Tibial artery (tissue), 4 donors: ENCODE results near the gene PLLP.

ENCODE experiments used
- DNase-seq, 2 donors: peaks; one replicate each; pipeline ENCODE4 v3.0.0-alpha.2; 2019
- H3K27ac ChIP-seq, 2 donors: fragments of 200-600 bp; sonication (generic) in 1 of 2; 1 replicate in 1 of 2; 2 replicates in 1 of 2; pipeline ENCODE4 v1.5.1; 2018 to 2019; ENCODE audit warnings: mild to moderate bottlenecking in 1 of 2
- H3K27me3 ChIP-seq, 2 donors: fragments of 200-600 bp; sonication (generic) in 1 of 2; one replicate each; pipeline versions ENCODE4 v1.5.1 to v1.6.0; 2016 to 2019
- H3K36me3 ChIP-seq, 3 donors: fragments of 200-600 bp; sonication (generic) in 2 of 3; one replicate each; pipeline ENCODE4 v1.5.1; 2016 to 2019; ENCODE audit warnings: mild to moderate bottlenecking in 2 of 3
- H3K4me1 ChIP-seq, 4 donors: fragments of 200-600 bp; sonication (generic) in 2 of 4; 1 replicate in 3 of 4; 2 replicates in 1 of 4; pipeline ENCODE4 v1.5.1; 2016 to 2019
- H3K4me3 ChIP-seq, 2 donors: fragments of 200-600 bp; sonication (generic) in 1 of 2; 1 replicate in 1 of 2; 2 replicates in 1 of 2; pipeline ENCODE4 v1.5.1; 2018 to 2019; ENCODE audit warnings: mild to moderate bottlenecking in 2 of 2
- H3K9me3 ChIP-seq, 3 donors: fragments of 200-600 bp; sonication (generic) in 1 of 3; one replicate each; pipeline ENCODE4 v1.5.1; 2016 to 2019
- CTCF ChIP-seq, 2 experiments: fragments of 200-600 bp in 1 of 2; fragments of 450-650 bp in 1 of 2; IDR thresholded peaks; one replicate each; pipeline ENCODE4 v1.5.1; 2017 to 2019; ENCODE audit warnings: antibody characterized with exemption in 2 of 2, mild to moderate bottlenecking in 1 of 2, moderate library complexity in 1 of 2
- intact Hi-C: fragments of 100-400 bp; cut with DNase I; formaldehyde crosslinking; loops from one replicate; pipeline ENCODE4 v1.15.0; 2023; ENCODE audit warnings: low total_unique reads

PLLP gene

GRCh38 chr16:57251352-57251751 lies 33.1 kb downstream of the PLLP start:
- no peak overlapping the region for H3K4me3 ChIP-seq
- H3K27ac ChIP-seq, result no peak overlapping the region
- no peak for DNase-seq
- no peaks in the 10 kb centered on the region for H3K9me3 ChIP-seq
- peaks cover 73 to 99% (median 79%) of the 10 kb centered on the region in 3 donors for H3K36me3 ChIP-seq
- no peak for TF ChIP-seq CTCF (IDR thresholded peaks at IDR 0.05)
- H3K27me3 ChIP-seq, result no peaks in the 10 kb centered on the region
- peaks cover 0 to 4% (median 2%) of the 10 kb centered on the region in 4 donors for H3K4me1 ChIP-seq
- intact Hi-C loops, result no loop called here

- Histone ChIP-seq H3K4me1 (peaks cover 0 to 18% (median 10%) of the 10 kb centered on the region in 4 donors), H3K27ac (peak overlapping the region; percentile 85 to 94), H3K4me3 (peak overlapping the region; percentile 68 to 74), H3K36me3 (peaks cover 29 to 41% (median 29%) of the 10 kb centered on the region in 3 donors), H3K27me3 (no peaks in the 10 kb centered on the region), H3K9me3 (no peaks in the 10 kb centered on the region)
- no peak for TF ChIP-seq CTCF (IDR thresholded peaks at IDR 0.05)
- peak in 1 of 2 donors; percentile 57 for DNase-seq
- intact Hi-C loops, result no loop called here
Observed at GRCh38 chr16:57245472-57246113, 38.9 kb downstream of the PLLP start.

- peak within 1 kb of the TSS; percentile 85 to 94 for H3K27ac ChIP-seq
- H3K4me3 ChIP-seq, result peak within 1 kb of the TSS; percentile 68 to 74
- H3K4me1 ChIP-seq, result peaks cover 0 to 18% (median 10%) of the 10 kb centered on the region in 4 donors
- peaks cover 22 to 41% (median 22%) of the 10 kb centered on the region in 3 donors for H3K36me3 ChIP-seq
- H3K9me3 ChIP-seq, result no peaks in the 10 kb centered on the region
- intact Hi-C loops, result no loop called here
- no peaks in the 10 kb centered on the region for H3K27me3 ChIP-seq
- TF ChIP-seq CTCF (IDR thresholded peaks at IDR 0.05), result peak in 1 of 2 experiments; percentile 21
- DNase-seq, result peak; percentile 99
Observed at GRCh38 chr16:57244767-57245471, 39.6 kb downstream of the PLLP start, which contains the start of gene ARL2BP. Gene ARL2BP, plus strand, starts transcription at chr16:57245259. Its CDS starts 109 bp downstream, at chr16:57245368.

GRCh38 chr16:57244463-57244766 lies 40.1 kb downstream of the PLLP start:
- intact Hi-C loops, result no loop called here
- H3K4me3 ChIP-seq, result peak overlapping the region; percentile 68 to 74
- H3K27ac ChIP-seq, result peak overlapping the region; percentile 85 to 94
- no peaks in the 10 kb centered on the region for H3K9me3 ChIP-seq
- DNase-seq, result peak in 1 of 2 donors; percentile 72
- no peaks in the 10 kb centered on the region for H3K27me3 ChIP-seq
- peaks cover 0 to 18% (median 10%) of the 10 kb centered on the region in 4 donors for H3K4me1 ChIP-seq
- TF ChIP-seq CTCF (IDR thresholded peaks at IDR 0.05), result no peak
- peaks cover 17 to 36% (median 21%) of the 10 kb centered on the region in 3 donors for H3K36me3 ChIP-seq

- H3K9me3 ChIP-seq, result no peaks in the 10 kb centered on the region
- H3K27ac ChIP-seq, result no peak overlapping the region
- peaks cover 19 to 36% (median 20%) of the 10 kb centered on the region in 3 donors for H3K36me3 ChIP-seq
- no peaks in the 10 kb centered on the region for H3K27me3 ChIP-seq
- TF ChIP-seq CTCF (IDR thresholded peaks at IDR 0.05), result no peak
- H3K4me1 ChIP-seq, result peaks cover 0 to 18% (median 10%) of the 10 kb centered on the region in 4 donors
- no peak for DNase-seq
- H3K4me3 ChIP-seq, result no peak overlapping the region
- intact Hi-C loops, result no loop called here
Observed at GRCh38 chr16:57242650-57243049, 41.8 kb downstream of the PLLP start.
